Peyer's patch (tissue), 4 donors: ENCODE measurements around the gene CBX8.

ENCODE experiments used
- CTCF ChIP-seq, 6 experiments: fragments of 450-650 bp in 4 of 6; fragments of 200-600 bp in 2 of 6; sonication (generic) in 1 of 6; IDR thresholded peaks; one replicate each; pipeline ENCODE4 v1.5.1; 2017 to 2019; ENCODE audit warnings: antibody characterized with exemption in 6 of 6, mild to moderate bottlenecking in 3 of 6, moderate library complexity in 1 of 6
- POLR2A ChIP-seq, 2 donors: fragments of 450-650 bp; IDR thresholded peaks; one replicate each; pipeline ENCODE4 v1.5.1; 2017; ENCODE audit warnings: antibody characterized with exemption in 2 of 2, mild to moderate bottlenecking in 2 of 2, moderate library complexity in 2 of 2

- TF ChIP-seq CTCF (IDR thresholded peaks at IDR 0.05) (no peak), POLR2A (IDR thresholded peaks at IDR 0.05) (no peak)
These were observed 15.7 kb downstream of the CBX8 start for GRCh38 chr17:79781012-79781650.
